HepG2 (cell line): ENCODE data around the gene GALNT10. TPM values are rescaled to one million over a fixed set of nuclear protein-coding genes. Genes with fewer than 3 reads are reported as not detected.

Experiments
- CBX1 ChIP-seq: IDR thresholded peaks from one replicate; pipeline ENCODE4 v1.6.1; 2016; ENCODE audit warnings: antibody characterized with exemption, low read depth
- CREM ChIP-seq, 2 experiments: sonication (generic) in 1 of 2; formaldehyde crosslinking in 1 of 2; IDR thresholded peaks; 2 replicates each; pipeline versions ENCODE4 v1.4.0 to v1.6.1; 2016 to 2020; ENCODE audit warnings: antibody characterized with exemption in 1 of 2, mild to moderate bottlenecking in 1 of 2, missing genetic modification reagents in 1 of 2
- DR1 ChIP-seq: sonication (generic); formaldehyde crosslinking; IDR thresholded peaks from 2 replicates; pipeline ENCODE4 v1.8.0; 2021; ENCODE audit warnings: mild to moderate bottlenecking, missing genetic modification reagents, inconsistent platforms
- ISL2 ChIP-seq: sonication (generic); formaldehyde crosslinking; IDR thresholded peaks from 2 replicates; pipeline ENCODE4 v1.5.0; 2020; ENCODE audit warnings: missing genetic modification reagents
- KDM2A ChIP-seq: sonication (generic); formaldehyde crosslinking; IDR thresholded peaks from 2 replicates; pipeline ENCODE4 v1.4.0; 2020; ENCODE audit warnings: low read depth, missing genetic modification reagents, borderline replicate concordance
- MXI1 ChIP-seq: IDR thresholded peaks from 3 replicates; pipeline ENCODE4 v1.6.1; 2012; ENCODE audit warnings: low read depth, low read length, inconsistent platforms, borderline replicate concordance
- NFIC ChIP-seq: IDR thresholded peaks from 2 replicates; pipeline ENCODE4 v1.6.1; 2012; ENCODE audit warnings: mild to moderate bottlenecking, low read length, inconsistent platforms
- NONO ChIP-seq, 2 experiments: fragments of 450-650 bp in 1 of 2; sonication (generic) in 1 of 2; formaldehyde crosslinking in 1 of 2; IDR thresholded peaks in 1 of 2; conservative IDR thresholded peaks in 1 of 2; 2 replicates each; pipeline versions ENCODE4 v1.6.1 to v1.8.0; 2017 to 2022; ENCODE audit warnings: mild to moderate bottlenecking in 1 of 2, missing genetic modification reagents in 1 of 2, moderate library complexity in 1 of 2
- NR2F2 ChIP-seq: IDR thresholded peaks from 2 replicates; pipeline ENCODE4 v1.6.1; 2012; ENCODE audit warnings: low read depth, inconsistent platforms, borderline replicate concordance
- SIN3A ChIP-seq: IDR thresholded peaks from 2 replicates; pipeline ENCODE4 v1.6.1; 2011; ENCODE audit warnings: low read depth, mild to moderate bottlenecking, control low read depth, low read length, borderline replicate concordance
- SRSF4 ChIP-seq: fragments of 200-400 bp; formaldehyde crosslinking; IDR thresholded peaks from one replicate; pipeline ENCODE4 v1.6.1; 2018; ENCODE audit warnings: mild to moderate bottlenecking, low read depth, low read length, moderate library complexity; ENCODE audit not compliant: poor library complexity, severe bottlenecking
- TARDBP ChIP-seq: sonication (generic); formaldehyde crosslinking; IDR thresholded peaks from 2 replicates; pipeline ENCODE4 v1.8.0; 2022; ENCODE audit warnings: mild to moderate bottlenecking, missing genetic modification reagents
- TBP ChIP-seq: sonication (generic); formaldehyde crosslinking; IDR thresholded peaks from 2 replicates; pipeline ENCODE4 v1.5.0; 2020; ENCODE audit warnings: missing genetic modification reagents
- TEAD2 ChIP-seq: sonication (generic); formaldehyde crosslinking; IDR thresholded peaks from 2 replicates; pipeline ENCODE4 v1.9.0; 2021; ENCODE audit warnings: missing genetic modification reagents
- TOPORS ChIP-seq: sonication (generic); formaldehyde crosslinking; IDR thresholded peaks from 2 replicates; pipeline ENCODE4 v1.8.0; 2023; ENCODE audit warnings: mild to moderate bottlenecking, missing genetic modification reagents
- TRAFD1 ChIP-seq: sonication (generic); formaldehyde crosslinking; IDR thresholded peaks from 2 replicates; pipeline ENCODE4 v1.5.1; 2020; ENCODE audit warnings: missing genetic modification reagents, mild to moderate bottlenecking, borderline replicate concordance
- ZHX1 ChIP-seq: sonication (generic); formaldehyde crosslinking; IDR thresholded peaks from 2 replicates; pipeline ENCODE4 v1.8.1; 2022; ENCODE audit warnings: low read depth, mild to moderate bottlenecking, missing genetic modification reagents
- ZNF18 ChIP-seq: sonication (generic); formaldehyde crosslinking; IDR thresholded peaks from 2 replicates; pipeline ENCODE4 v1.8.0; 2022; ENCODE audit warnings: mild to moderate bottlenecking, missing genetic modification reagents; ENCODE audit not compliant: insufficient replicate concordance
- ZNF251 ChIP-seq: sonication (generic); formaldehyde crosslinking; IDR thresholded peaks from 2 replicates; pipeline ENCODE4 v1.9.0; 2021; ENCODE audit warnings: mild to moderate bottlenecking, missing genetic modification reagents
- ZNF296 ChIP-seq: sonication (generic); formaldehyde crosslinking; conservative IDR thresholded peaks from 2 replicates; pipeline ENCODE4 v1.5.0; 2020; ENCODE audit warnings: mild to moderate bottlenecking, missing genetic modification reagents
- ZNF350 ChIP-seq: sonication (generic); formaldehyde crosslinking; IDR thresholded peaks from 2 replicates; pipeline ENCODE4 v1.4.0; 2020; ENCODE audit warnings: mild to moderate bottlenecking, low read depth, missing genetic modification reagents, borderline replicate concordance
- ZNF672 ChIP-seq: sonication (generic); formaldehyde crosslinking; IDR thresholded peaks from 2 replicates; pipeline ENCODE4 v1.8.1; 2022; ENCODE audit warnings: missing genetic modification reagents
- ZNF7 ChIP-seq: IDR thresholded peaks from 2 replicates; pipeline ENCODE4 v1.6.1; 2016; ENCODE audit warnings: missing biosample characterization, missing genetic modification reagents
- ZNF766 ChIP-seq: sonication (generic); formaldehyde crosslinking; IDR thresholded peaks from 2 replicates; pipeline ENCODE4 v1.5.0; 2020; ENCODE audit warnings: missing genetic modification reagents, borderline replicate concordance
- polyA plus RNA-seq, 8 experiments: library from polyadenylated mRNA; depleted of rRNA in 3 of 8; stranded (reverse) in 7 of 8; unstranded in 1 of 8; fragments of >200 nt; fragmentation: Illumina TruSeq in 4 of 8; extraction: Trizol in 4 of 8; gene quantifications; 2 replicates each; pipeline versions ENCODE4 v1.2.1 to v1.2.3, GENCODE V29; 2011 to 2016; ENCODE audit warnings: low read depth in 4 of 8, missing spikeins in 1 of 8, mixed read lengths in 1 of 8; ENCODE audit not compliant: insufficient read depth in 1 of 8
- total RNA-seq, 5 experiments: library from RNA; depleted of rRNA; stranded (reverse); fragments of >200 nt; fragmentation: Illumina TruSeq; extraction: Trizol; gene quantifications; 2 replicates each; pipeline ENCODE4 v1.2.3, GENCODE V29; 2016; ENCODE audit warnings: low read depth in 1 of 5

Gene GALNT10
- total and polyA plus RNA-seq, 2 of the 13 experiments (the other 11 are each of a cell fraction or from before 2014, with no cell fraction given): 8.1 to 11.2 TPM

GRCh38 chr5:154446195-154447088 lies 255.9 kb downstream of the GALNT10 start (continued):
- no peak for TF ChIP-seq ZHX1 (CRISPR knock-in tag)
- TF ChIP-seq TOPORS: no peak
- TF ChIP-seq ZNF672 (CRISPR knock-in tag): no peak
- TF ChIP-seq KDM2A (CRISPR knock-in tag): peak; percentile 32; the same call in 1 of the 2 replicates
- TF ChIP-seq CBX1: no peak
- no peak for TF ChIP-seq TBP (CRISPR knock-in tag)
- TF ChIP-seq TARDBP: 0 out of 2 replicates have a peak, but pooled peaks have one; percentile 19
- no peak for TF ChIP-seq MXI1
- TF ChIP-seq SIN3A: peak; percentile 28; the same call in 1 of the 2 replicates
- TF ChIP-seq NONO (IDR thresholded peaks at IDR 0.05): no peak
- TF ChIP-seq NONO (CRISPR knock-in tag; conservative IDR thresholded peaks at IDR 0.05): no peak
- no peak for TF ChIP-seq ZNF251 (CRISPR knock-in tag)
- no peak for TF ChIP-seq ZNF7
- TF ChIP-seq DR1 (CRISPR knock-in tag): no peak
- no peak for TF ChIP-seq CREM (IDR thresholded peaks at IDR 0.05)
- no peak for TF ChIP-seq CREM (CRISPR knock-in tag; IDR thresholded peaks at IDR 0.05)
- TF ChIP-seq TRAFD1: no peak
- TF ChIP-seq NR2F2: no peak
- TF ChIP-seq ZNF350 (CRISPR knock-in tag): 0 out of 2 replicates have a peak, but pooled peaks have one; percentile 30
- no peak for TF ChIP-seq TEAD2 (CRISPR knock-in tag)
- no peak for TF ChIP-seq ZNF18 (CRISPR knock-in tag)
- no peak for TF ChIP-seq ZNF296 (CRISPR knock-in tag)
- TF ChIP-seq ZNF766: no peak
- TF ChIP-seq ISL2 (CRISPR knock-in tag): no peak
- no peak for TF ChIP-seq SRSF4
- TF ChIP-seq NFIC: no peak
